Activated CD8-positive, alpha-beta T cell treated with anti-CD3 and anti-CD28 coated beads, Interleukin-2, amount 10 ng/mL, durations not matched to agents 7 days and 5 days (primary cell): ENCODE results near the gene RHEBL1. TPM values are rescaled to one million over a fixed set of nuclear protein-coding genes. Genes with fewer than 3 reads are reported as not detected.

Experiments used
- ATAC-seq: fragments of 150-1000 bp; cut with Tn5 transposase; one replicate; pipeline ENCODE4 v1.10.0; 2021; ENCODE audit warnings: moderate library complexity
- CTCF ChIA-PET: fragments of 350-600 bp; sonication (Branson Sonifier 250); formaldehyde crosslinking; loops from one replicate; lab custom pipeline; 2021; ENCODE audit warnings: antibody characterized with exemption; lab: Charles Lee
- POLR2A ChIA-PET: fragments of 350-600 bp; sonication (Branson Sonifier 250); formaldehyde crosslinking; loops from one replicate; lab custom pipeline; 2021; ENCODE audit warnings: antibody characterized with exemption; lab: Charles Lee
- DNase-seq: peaks from one replicate; pipeline ENCODE4 v3.0.0-alpha.2; 2020
- H3K27ac Mint-ChIP-seq: one replicate; pipeline ENCODE4 v1.8.0; 2021; ENCODE audit warnings: mild to moderate bottlenecking, mixed read lengths
- H3K27me3 Mint-ChIP-seq: one replicate; pipeline ENCODE4 v1.8.0; 2021; ENCODE audit warnings: low read depth, mixed read lengths
- H3K36me3 Mint-ChIP-seq: one replicate; pipeline ENCODE4 v1.8.0; 2021; ENCODE audit warnings: low read depth, mixed read lengths
- H3K4me1 Mint-ChIP-seq: one replicate; pipeline ENCODE4 v1.8.0; 2021; ENCODE audit warnings: low read depth, mixed read lengths
- H3K4me3 Mint-ChIP-seq: one replicate; pipeline ENCODE4 v1.8.0; 2021; ENCODE audit warnings: mild to moderate bottlenecking, mixed read lengths
- H3K9me3 Mint-ChIP-seq: one replicate; pipeline ENCODE4 v1.8.0; 2022; ENCODE audit warnings: mixed read lengths; ENCODE audit not compliant: insufficient read depth
- total RNA-seq, 2 experiments: library from RNA; stranded (reverse); gene quantifications; one replicate each; pipeline ENCODE4 v1.2.3, GENCODE V29; 2021

RHEBL1 gene
- 1 to 10 TPM; 9.5 to 9.9 TPM for total RNA-seq

- POLR2A ChIA-PET = interaction anchor here (0.7 to 5.3 kb wide), 16 partner anchors 9 to 388 kb away, joined by 3 to 39 read pairs (median 4); partner anchors contain the start of genes DDX23, KANSL2, KMT2D and TUBA1A
- Mint-ChIP-seq H3K27me3 (no peaks in the 10 kb centered on the region), H3K4me1 (peaks cover 31% of the 10 kb centered on the region), H3K9me3 (no peaks in the 10 kb centered on the region), H3K36me3 (peaks cover 14% of the 10 kb centered on the region), H3K4me3 (peak within 1 kb of the TSS; percentile 100), H3K27ac (peak within 1 kb of the TSS; percentile 97)
- DNase-seq = peak; percentile 100
- CTCF ChIA-PET = interaction anchor here (0.6 to 1.9 kb wide), 23 partner anchors 9 to 219 kb away, joined by 3 to 46 read pairs (median 4); partner anchors contain the start of genes LMBR1L, TUBA1A and TUBA1B
- peak; percentile 100 for ATAC-seq
Measured at GRCh38 chr12:49069507-49070346, at the start of gene RHEBL1. TSS of gene RHEBL1 (minus strand) at chr12:49069979. CDS start at chr12:49069785, 194 bp downstream.

GRCh38 chr12:49111206-49111605 lies 41.4 kb upstream of the RHEBL1 start:
- H3K36me3 Mint-ChIP-seq = peaks cover 8% of the 10 kb centered on the region
- peaks cover 28% of the 10 kb centered on the region for H3K4me1 Mint-ChIP-seq
- no peaks in the 10 kb centered on the region for H3K27me3 Mint-ChIP-seq
- peak overlapping the region; percentile 79 for H3K27ac Mint-ChIP-seq
- ChIA-PET POLR2A (interaction anchor here (0.6 to 15.7 kb wide), 7 partner anchors 11 to 76 kb away, joined by 3 to 165 read pairs (median 4); partner anchors contain the start of genes DHH, KMT2D and TUBA1B), CTCF (interaction anchor here (0.6 to 6.0 kb wide), 12 partner anchors 13 to 741 kb away, joined by 3 to 88 read pairs (median 6); partner anchors contain the start of genes RHEBL1 and TUBA1B)
- no peak for DNase-seq
- ATAC-seq = no peak
- H3K4me3 Mint-ChIP-seq = peak overlapping the region; percentile 97
- no peaks in the 10 kb centered on the region for H3K9me3 Mint-ChIP-seq

- Mint-ChIP-seq H3K4me1 (peaks cover 29% of the 10 kb centered on the region), H3K27ac (peak within 1 kb of the TSS; percentile 79), H3K9me3 (no peaks in the 10 kb centered on the region), H3K4me3 (peak within 1 kb of the TSS; percentile 97), H3K36me3 (peaks cover 8% of the 10 kb centered on the region), H3K27me3 (no peaks in the 10 kb centered on the region)
- ChIA-PET POLR2A (interaction anchor here (0.6 to 15.7 kb wide), 8 partner anchors 10 to 153 kb away, joined by 3 to 165 read pairs (median 6); partner anchors contain the start of genes DHH, TUBA1B and TUBA1C), CTCF (interaction anchor here (0.6 to 6.0 kb wide), 16 partner anchors 12 to 741 kb away, joined by 3 to 88 read pairs (median 6); partner anchors contain the start of genes DDX23, RHEBL1 and TUBA1B)
- peak; percentile 99 for DNase-seq
- ATAC-seq = peak; percentile 99
Measured at GRCh38 chr12:49110464-49111155, 40.8 kb upstream of the RHEBL1 start, which contains the start of gene LMBR1L. TSS of gene LMBR1L (minus strand) at chr12:49110847. CDS start at chr12:49110555, 292 bp downstream.

GRCh38 chr12:49109641-49110463 lies 40.1 kb upstream of the RHEBL1 start:
- ATAC-seq (peak; percentile 5), DNase-seq (no peak)
- H3K9me3 Mint-ChIP-seq = no peaks in the 10 kb centered on the region
- POLR2A ChIA-PET = interaction anchor here (1.3 to 15.7 kb wide), 6 partner anchors 10 to 154 kb away, joined by 5 to 165 read pairs (median 8); partner anchors contain the start of genes DHH, RHEBL1, TUBA1B and TUBA1C
- no peaks in the 10 kb centered on the region for H3K27me3 Mint-ChIP-seq
- H3K4me3 Mint-ChIP-seq = peak overlapping the region; percentile 97
- peaks cover 32% of the 10 kb centered on the region for H3K4me1 Mint-ChIP-seq
- CTCF ChIA-PET = interaction anchor here (0.8 to 6.0 kb wide), 15 partner anchors 12 to 258 kb away, joined by 3 to 88 read pairs (median 6); partner anchors contain the start of genes DDX23, RHEBL1 and TUBA1B
- peaks cover 8% of the 10 kb centered on the region for H3K36me3 Mint-ChIP-seq
- peak overlapping the region; percentile 79 for H3K27ac Mint-ChIP-seq

- Mint-ChIP-seq H3K9me3 (no peaks in the 10 kb centered on the region), H3K27ac (no peak overlapping the region), H3K27me3 (no peaks in the 10 kb centered on the region), H3K36me3 (peaks cover 10% of the 10 kb centered on the region), H3K4me3 (peak overlapping the region; percentile 97), H3K4me1 (peaks cover 40% of the 10 kb centered on the region)
- ChIA-PET CTCF (interaction anchor here (1.1 to 6.0 kb wide), 8 partner anchors 11 to 121 kb away, joined by 3 to 88 read pairs (median 14); partner anchors contain the start of genes DHH and TUBA1B), POLR2A (interaction anchor here (0.9 to 15.7 kb wide), 5 partner anchors 9 to 157 kb away, joined by 3 to 165 read pairs (median 5); partner anchors contain the start of genes RHEBL1, TUBA1B and TUBA1C)
- ATAC-seq (no peak), DNase-seq (no peak)
Measured at GRCh38 chr12:49108958-49109404, 39.2 kb upstream of the RHEBL1 start.

- no peaks in the 10 kb centered on the region for H3K9me3 Mint-ChIP-seq
- ATAC-seq = no peak
- no peak overlapping the region for H3K27ac Mint-ChIP-seq
- ChIA-PET CTCF (interaction anchor here (1.0 to 10.1 kb wide), 7 partner anchors 7 to 130 kb away, joined by 3 to 179 read pairs (median 4); partner anchors contain the start of gene RHEBL1), POLR2A (interaction anchor here (0.9 to 15.7 kb wide), 2 partner anchors 14 to 24 kb away, joined by 3 to 165 read pairs; partner anchors contain the start of gene TUBA1B)
- H3K4me3 Mint-ChIP-seq = no peak overlapping the region
- no peaks in the 10 kb centered on the region for H3K27me3 Mint-ChIP-seq
- DNase-seq = no peak
- H3K36me3 Mint-ChIP-seq = peaks cover 14% of the 10 kb centered on the region
- peaks cover 35% of the 10 kb centered on the region for H3K4me1 Mint-ChIP-seq
Measured at GRCh38 chr12:49105504-49106084, 35.8 kb upstream of the RHEBL1 start.

GRCh38 chr12:49104822-49105221 lies 35.0 kb upstream of the RHEBL1 start:
- peaks cover 12% of the 10 kb centered on the region for H3K36me3 Mint-ChIP-seq
- no peaks in the 10 kb centered on the region for H3K27me3 Mint-ChIP-seq
- ChIA-PET POLR2A (interaction anchor here (0.9 to 15.7 kb wide), 3 partner anchors 9 to 25 kb away, joined by 4 to 165 read pairs (median 4); partner anchors contain the start of gene TUBA1B), CTCF (interaction anchor here (0.7 to 10.1 kb wide), 9 partner anchors 8 to 131 kb away, joined by 3 to 179 read pairs (median 3); partner anchors contain the start of gene RHEBL1)
- no peak for DNase-seq
- ATAC-seq = no peak
- no peak overlapping the region for H3K27ac Mint-ChIP-seq
- no peaks in the 10 kb centered on the region for H3K9me3 Mint-ChIP-seq
- peaks cover 31% of the 10 kb centered on the region for H3K4me1 Mint-ChIP-seq
- H3K4me3 Mint-ChIP-seq = no peak overlapping the region

GRCh38 chr12:49100380-49100779 lies 30.6 kb upstream of the RHEBL1 start:
- ATAC-seq (no peak), DNase-seq (no peak)
- no peak overlapping the region for H3K4me3 Mint-ChIP-seq
- H3K4me1 Mint-ChIP-seq = peaks cover 10% of the 10 kb centered on the region
- ChIA-PET CTCF (interaction anchor here (0.9 to 12.1 kb wide), 10 partner anchors 8 to 288 kb away, joined by 3 to 242 read pairs (median 8); partner anchors contain the start of genes LMBR1L, RHEBL1 and TUBA1B), POLR2A (interaction anchor here (0.8 to 15.7 kb wide), 3 partner anchors 9 to 29 kb away, joined by 3 to 165 read pairs (median 6); partner anchors contain the start of genes LMBR1L and TUBA1B)
- H3K27me3 Mint-ChIP-seq = peaks cover 1% of the 10 kb centered on the region
- H3K9me3 Mint-ChIP-seq = no peaks in the 10 kb centered on the region
- H3K36me3 Mint-ChIP-seq = peaks cover 13% of the 10 kb centered on the region
- no peak overlapping the region for H3K27ac Mint-ChIP-seq

- Mint-ChIP-seq H3K27ac (no peak overlapping the region), H3K4me3 (no peak overlapping the region), H3K9me3 (no peaks in the 10 kb centered on the region), H3K4me1 (peaks cover 9% of the 10 kb centered on the region), H3K27me3 (peaks cover 15% of the 10 kb centered on the region), H3K36me3 (peaks cover 14% of the 10 kb centered on the region)
- ATAC-seq (no peak), DNase-seq (no peak)
- ChIA-PET POLR2A (interaction anchor here (1.5 to 15.7 kb wide), 3 partner anchors 10 to 31 kb away, joined by 6 to 165 read pairs (median 6); partner anchors contain the start of gene TUBA1B), CTCF (interaction anchor here (0.7 to 12.1 kb wide), 26 partner anchors 10 to 154 kb away, joined by 3 to 242 read pairs (median 5); partner anchors contain the start of genes LMBR1L, RHEBL1, TUBA1A and TUBA1B)
Measured at GRCh38 chr12:49098703-49099102, 28.9 kb upstream of the RHEBL1 start.
